Neural progenitor cell (in vitro differentiated cells): ENCODE results near the gene INPP4A.

Experiments
- CTCF ChIP-seq: fragments of 200-600 bp; sonication (generic); IDR thresholded peaks from 2 replicates; pipeline ENCODE4 v1.5.1; 2017; ENCODE audit warnings: antibody characterized with exemption, mild to moderate bottlenecking
- EZH2 ChIP-seq: fragments of 200-600 bp; sonication (generic); IDR thresholded peaks from 2 replicates; pipeline ENCODE4 v1.6.1; 2017; ENCODE audit warnings: antibody characterized with exemption, mild to moderate bottlenecking, moderate library complexity
- EZH2phosphoT487 ChIP-seq: fragments of 200-600 bp; sonication (generic); IDR thresholded peaks from 2 replicates; pipeline ENCODE4 v1.6.1; 2017; ENCODE audit warnings: antibody characterized with exemption

- TF ChIP-seq CTCF (no peak), EZH2 (no peak), EZH2phosphoT487 (no peak)
Measured at GRCh38 chr2:98515250-98515991, 70.8 kb downstream of the INPP4A start.
